ENCODE results near the gene MISP. TPM values are rescaled to one million over a fixed set of nuclear protein-coding genes. Genes with fewer than 3 reads are reported as not detected.

Gene MISP
- total and polyA plus RNA-seq, 2 donors (not counting 1 experiment from before 2014, with no cell fraction given) = not detected

DNA sequence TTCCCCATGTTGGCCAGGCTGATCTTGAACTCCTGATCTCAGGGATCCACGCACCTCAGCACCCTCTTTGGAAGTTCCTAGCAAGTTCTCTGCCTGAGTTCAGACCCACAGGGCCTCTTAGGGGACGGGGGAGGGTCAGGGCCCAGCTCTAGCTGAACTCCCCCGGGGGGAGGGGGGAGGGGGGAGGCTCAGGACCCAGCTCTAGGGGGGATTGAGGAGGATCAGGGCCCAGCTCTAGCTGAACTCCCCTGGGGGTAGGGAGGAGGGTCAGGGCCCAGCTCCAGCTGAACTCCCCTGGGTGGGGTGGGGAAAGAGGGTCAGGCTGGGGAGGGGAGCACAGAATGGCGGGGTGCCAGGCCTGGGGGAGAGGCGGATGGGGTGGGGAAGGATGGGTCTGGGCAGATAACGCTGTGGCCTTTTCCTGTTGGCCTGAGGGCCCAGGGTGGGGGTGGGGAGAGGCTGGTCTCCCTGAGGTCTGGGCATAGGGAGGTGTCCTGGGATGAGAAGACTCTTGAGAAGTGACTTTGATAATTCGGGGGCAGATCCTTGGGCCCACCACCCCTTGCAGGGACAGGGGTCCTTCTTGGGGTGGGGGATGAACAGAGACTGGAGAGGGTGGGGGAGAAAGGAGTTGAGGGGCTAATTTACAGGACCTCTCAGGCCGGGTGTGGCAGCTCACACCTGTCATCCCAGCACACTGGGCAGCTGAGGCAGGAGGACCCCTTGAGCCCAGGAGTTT lies 40.8 kb downstream of the MISP start:
- peaks cover 4% of the 10 kb centered on the region for H3K27me3 Mint-ChIP-seq
- no peak overlapping the region for H3K4me2 ChIP-seq (replicated peaks; ENCODE audit: low read depth, low read length, poor library complexity, severe bottlenecking)

DNA sequence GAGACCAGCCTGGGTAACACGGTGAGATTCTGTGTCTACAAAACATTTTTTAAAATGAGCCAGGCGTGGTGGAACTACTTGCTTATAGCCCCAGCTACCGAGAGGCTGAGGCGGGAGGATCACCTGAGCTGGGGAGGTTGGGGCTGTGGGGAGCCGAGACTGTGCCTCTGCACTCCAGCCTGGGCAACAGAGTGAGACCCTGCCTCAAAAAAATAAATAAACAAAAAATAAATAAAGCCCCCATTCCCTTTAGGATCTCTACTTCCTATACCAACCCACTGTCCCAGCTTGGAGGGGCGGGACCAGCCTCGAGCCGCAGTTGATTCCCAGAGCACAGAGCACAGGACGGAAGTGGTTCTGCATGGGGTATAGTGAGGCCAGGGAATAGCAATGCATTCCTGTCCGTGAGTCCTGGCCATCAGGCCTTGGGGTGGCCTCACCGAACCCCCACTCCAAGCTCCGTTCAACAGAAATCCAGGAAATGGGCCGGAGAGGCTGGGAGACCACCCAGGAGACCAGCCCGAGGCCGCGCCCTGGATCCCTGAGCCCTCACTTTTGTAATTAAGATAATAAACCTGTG lies 41.5 kb downstream of the MISP start:
- intact Hi-C loops (cut with micrococcal nuclease) = no loop called here
- Mint-ChIP-seq H3K4me1 (peaks cover 4% of the 10 kb centered on the region), H3K9me3 (ENCODE audit: insufficient read depth) (no peaks in the 10 kb centered on the region), H3K27me3 (peaks cover 4% of the 10 kb centered on the region), H3K27ac (no peak overlapping the region), H3K4me3 (no peak overlapping the region)
- no peak for ATAC-seq (ENCODE audit: low read depth)
- peaks cover 10% of the 10 kb centered on the region for H3K79me2 ChIP-seq (ENCODE audit: control insufficient read depth, insufficient read depth, low read length)
- ChIA-PET POLR2A (interaction anchor here (0.6 kb wide), 1 partner anchor 64 kb away, joined by 4 read pairs; no protein-coding TSS in a partner anchor), CTCF (no interaction called here)
- H3K9ac ChIP-seq (ENCODE audit: low read length) = no peak overlapping the region
- no peaks in the 10 kb centered on the region for H3K36me3 ChIP-seq (replicated peaks in 1 of 2; ENCODE audit: control extremely low read depth in 1 of 2, control insufficient read depth in 1 of 2, extremely low read depth in 1 of 2, insufficient read depth in 2 of 2, low read length in 1 of 2)
- no peak overlapping the region for H3K27ac ChIP-seq (ENCODE audit: low read length in 2 of 2)
- H3K4me3 ChIP-seq (ENCODE audit: control extremely low read depth in 1 of 5, extremely low read depth in 1 of 5, insufficient read depth in 1 of 5, low read depth in 2 of 5, low read length in 4 of 5) = no peak overlapping the region
- H3K9me3 ChIP-seq (ENCODE audit: control extremely low read depth in 1 of 3, control insufficient read depth in 2 of 3, insufficient read depth in 1 of 3, low read length in 2 of 3) = no peaks in the 10 kb centered on the region
- no peak for DNase-seq
- WGBS (ENCODE audit: insufficient coverage) = 90% methylated on average over 10 of the region's 16 CpGs
- no peak overlapping the region for H2AFZ ChIP-seq (ENCODE audit: insufficient read depth, low read depth, low read length, poor library complexity, severe bottlenecking)
- no peaks in the 10 kb centered on the region for H4K20me1 ChIP-seq (ENCODE audit: control insufficient read depth, insufficient read depth, low read length, poor library complexity, severe bottlenecking)
- no peak overlapping the region for H3K4me2 ChIP-seq (replicated peaks; ENCODE audit: low read depth, low read length, poor library complexity, severe bottlenecking)
- H3K4me1 ChIP-seq (ENCODE audit: control insufficient read depth in 2 of 2, insufficient read depth in 2 of 2, low read length in 2 of 2) = peaks cover 0 to 10% of the 10 kb centered on the region in 2 donors
- no peaks in the 10 kb centered on the region for H3K27me3 ChIP-seq (replicated peaks in 1 of 4; ENCODE audit: control extremely low read depth in 1 of 4, control insufficient read depth in 3 of 4, insufficient read depth in 4 of 4, low read length in 3 of 4)
- no peak for TF ChIP-seq EZH2 (IDR thresholded peaks at IDR 0.05; ENCODE audit: borderline replicate concordance, insufficient read depth, low read depth, low read length, poor library complexity, severe bottlenecking)
- TF ChIP-seq, protein P1, sequence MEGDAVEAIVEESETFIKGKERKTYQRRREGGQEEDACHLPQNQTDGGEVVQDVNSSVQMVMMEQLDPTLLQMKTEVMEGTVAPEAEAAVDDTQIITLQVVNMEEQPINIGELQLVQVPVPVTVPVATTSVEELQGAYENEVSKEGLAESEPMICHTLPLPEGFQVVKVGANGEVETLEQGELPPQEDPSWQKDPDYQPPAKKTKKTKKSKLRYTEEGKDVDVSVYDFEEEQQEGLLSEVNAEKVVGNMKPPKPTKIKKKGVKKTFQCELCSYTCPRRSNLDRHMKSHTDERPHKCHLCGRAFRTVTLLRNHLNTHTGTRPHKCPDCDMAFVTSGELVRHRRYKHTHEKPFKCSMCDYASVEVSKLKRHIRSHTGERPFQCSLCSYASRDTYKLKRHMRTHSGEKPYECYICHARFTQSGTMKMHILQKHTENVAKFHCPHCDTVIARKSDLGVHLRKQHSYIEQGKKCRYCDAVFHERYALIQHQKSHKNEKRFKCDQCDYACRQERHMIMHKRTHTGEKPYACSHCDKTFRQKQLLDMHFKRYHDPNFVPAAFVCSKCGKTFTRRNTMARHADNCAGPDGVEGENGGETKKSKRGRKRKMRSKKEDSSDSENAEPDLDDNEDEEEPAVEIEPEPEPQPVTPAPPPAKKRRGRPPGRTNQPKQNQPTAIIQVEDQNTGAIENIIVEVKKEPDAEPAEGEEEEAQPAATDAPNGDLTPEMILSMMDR (IDR thresholded peaks at IDR 0.05) = no peak

More for the DNA sequence above, 40.8 kb downstream of the MISP start:
- Histone ChIP-seq H3K79me2 (ENCODE audit: control insufficient read depth, insufficient read depth, low read length) (peaks cover 10% of the 10 kb centered on the region), H3K4me1 (ENCODE audit: control insufficient read depth in 2 of 2, insufficient read depth in 2 of 2, low read length in 2 of 2) (peaks cover 0 to 10% of the 10 kb centered on the region in 2 donors), H3K27ac (ENCODE audit: low read length in 2 of 2) (no peak overlapping the region), H2AFZ (ENCODE audit: insufficient read depth, low read depth, low read length, poor library complexity, severe bottlenecking) (no peak overlapping the region), H3K4me3 (ENCODE audit: control extremely low read depth in 1 of 5, extremely low read depth in 1 of 5, insufficient read depth in 1 of 5, low read depth in 2 of 5, low read length in 4 of 5) (no peak overlapping the region), H3K27me3 (replicated peaks in 1 of 4; ENCODE audit: control extremely low read depth in 1 of 4, control insufficient read depth in 3 of 4, insufficient read depth in 4 of 4, low read length in 3 of 4) (no peaks in the 10 kb centered on the region), H3K36me3 (replicated peaks in 1 of 2; ENCODE audit: control extremely low read depth in 1 of 2, control insufficient read depth in 1 of 2, extremely low read depth in 1 of 2, insufficient read depth in 2 of 2, low read length in 1 of 2) (no peaks in the 10 kb centered on the region), H3K9me3 (ENCODE audit: control extremely low read depth in 1 of 3, control insufficient read depth in 2 of 3, insufficient read depth in 1 of 3, low read length in 2 of 3) (no peaks in the 10 kb centered on the region), H3K9ac (ENCODE audit: low read length) (no peak overlapping the region), H4K20me1 (ENCODE audit: control insufficient read depth, insufficient read depth, low read length, poor library complexity, severe bottlenecking) (no peaks in the 10 kb centered on the region)
- DNase-seq (no peak), ATAC-seq (ENCODE audit: low read depth) (no peak)
- Mint-ChIP-seq H3K27ac (no peak overlapping the region), H3K4me3 (no peak overlapping the region), H3K9me3 (ENCODE audit: insufficient read depth) (no peaks in the 10 kb centered on the region), H3K4me1 (peaks cover 2% of the 10 kb centered on the region)
- POLR2A ChIA-PET = no interaction called here
- intact Hi-C loops (cut with micrococcal nuclease) = no loop called here
- TF ChIP-seq EZH2 (IDR thresholded peaks at IDR 0.05; ENCODE audit: borderline replicate concordance, insufficient read depth, low read depth, low read length, poor library complexity, severe bottlenecking) = no peak
- TF ChIP-seq, protein P1 (IDR thresholded peaks at IDR 0.05) = no peak
- 89% methylated on average over 4 of the region's 8 CpGs for WGBS (ENCODE audit: insufficient coverage)
- CTCF ChIA-PET = no interaction called here
